GM12865 (cell line): ENCODE measurements around the gene HMGN1.

Source experiments
- DNase-seq: peaks from one replicate; pipeline ENCODE4 v3.0.0; 2010; ENCODE audit warnings: low read depth
- H3K4me3 ChIP-seq: 2 replicates; pipeline ENCODE4 v1.5.1; 2011; ENCODE audit warnings: mild to moderate bottlenecking, low read depth, low read length, control low read depth
- CTCF ChIP-seq: IDR thresholded peaks from 2 replicates; pipeline ENCODE4 v1.5.1; 2011; ENCODE audit warnings: low read length, control low read depth, low read depth, inconsistent platforms; ENCODE audit not compliant: insufficient read depth; ENCODE audit errors: missing control alignments

Gene HMGN1

GRCh38 chr21:39314143-39315027 lies 34.5 kb downstream of the HMGN1 start:
- peak overlapping the region; percentile 80 for H3K4me3 ChIP-seq
- DNase-seq: peak; percentile 76
- no peak for TF ChIP-seq CTCF

- H3K4me3 ChIP-seq: peak within 1 kb of the TSS; percentile 80
- no peak for TF ChIP-seq CTCF
- peak; percentile 94 for DNase-seq
Measured at GRCh38 chr21:39313571-39314142, 35.2 kb downstream of the HMGN1 start, which contains the start of gene BRWD1. Gene BRWD1, minus strand, starts transcription at chr21:39313632. Its CDS starts 141 bp downstream, at chr21:39313491.

GRCh38 chr21:39313042-39313570 lies 35.8 kb downstream of the HMGN1 start:
- no peak for TF ChIP-seq CTCF
- peak overlapping the region; percentile 80 for H3K4me3 ChIP-seq
- peak; percentile 31 for DNase-seq

DNA sequence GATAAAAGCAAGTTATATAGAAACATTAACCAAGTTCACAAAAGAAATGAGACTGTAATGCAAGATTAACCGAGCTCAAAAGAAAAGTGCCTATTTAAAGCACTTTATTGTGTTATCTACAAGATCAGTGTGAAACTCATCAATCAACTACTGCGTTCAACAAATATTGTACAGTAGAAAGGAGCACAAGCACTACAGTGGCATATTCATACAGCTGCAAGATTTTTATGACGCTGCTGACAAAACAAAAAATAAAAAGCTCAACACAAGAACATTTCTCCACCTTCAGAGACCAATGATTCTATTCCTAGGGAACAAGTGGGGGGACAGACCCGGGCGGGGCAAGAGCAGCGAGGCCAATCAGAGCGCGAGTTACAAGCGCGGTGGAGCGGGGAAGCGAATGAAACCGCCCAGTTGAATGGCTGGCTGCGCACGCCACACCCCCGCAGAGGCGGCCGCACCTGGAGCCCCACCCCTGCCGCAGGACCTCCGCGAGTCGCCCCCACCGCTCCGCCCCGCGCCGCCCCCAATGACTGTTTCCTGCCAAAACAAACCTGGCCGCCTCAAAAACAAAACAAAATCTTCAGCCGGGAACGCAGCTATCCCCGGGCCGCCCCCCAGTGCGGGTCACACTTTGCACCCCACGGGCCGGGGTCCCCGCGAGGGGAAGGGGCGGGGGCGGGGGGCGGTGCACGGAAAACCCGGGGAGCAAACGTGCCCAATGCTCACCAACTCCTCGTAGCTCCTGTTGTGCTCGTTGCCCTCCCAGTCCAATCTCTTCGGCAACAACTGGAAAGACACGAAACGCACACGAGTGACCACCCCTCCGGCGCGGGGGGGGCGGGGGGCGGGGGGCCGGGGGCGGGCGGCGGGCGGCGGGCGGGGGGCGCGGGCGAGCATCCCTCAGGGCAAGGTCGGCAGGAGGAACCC lies 36.5 kb downstream of the HMGN1 start:
- peak overlapping the region; percentile 80 for H3K4me3 ChIP-seq
- peak; percentile 94 for DNase-seq
- TF ChIP-seq CTCF: no peak

DNA sequence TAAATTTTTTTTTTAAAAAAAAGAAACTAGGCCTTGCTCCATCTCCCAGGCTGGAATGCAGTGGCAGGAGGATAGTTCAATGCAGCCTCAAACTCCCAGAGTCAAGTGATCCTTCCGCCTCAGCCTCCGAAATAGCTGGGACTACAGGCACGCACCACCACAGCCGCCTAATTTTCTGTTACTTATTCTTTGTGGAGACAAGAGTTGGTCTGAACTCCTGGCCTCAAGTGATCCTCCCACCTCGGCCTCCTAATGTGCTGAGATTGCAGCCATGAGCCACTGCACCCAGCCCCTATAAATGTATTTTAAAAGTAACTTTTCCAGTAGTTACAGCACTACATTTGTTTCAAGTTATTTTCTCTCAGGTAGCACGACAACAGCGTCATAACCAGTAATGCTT lies 37.7 kb downstream of the HMGN1 start:
- DNase-seq: no peak
- no peak for TF ChIP-seq CTCF
- no peak overlapping the region for H3K4me3 ChIP-seq

DNA sequence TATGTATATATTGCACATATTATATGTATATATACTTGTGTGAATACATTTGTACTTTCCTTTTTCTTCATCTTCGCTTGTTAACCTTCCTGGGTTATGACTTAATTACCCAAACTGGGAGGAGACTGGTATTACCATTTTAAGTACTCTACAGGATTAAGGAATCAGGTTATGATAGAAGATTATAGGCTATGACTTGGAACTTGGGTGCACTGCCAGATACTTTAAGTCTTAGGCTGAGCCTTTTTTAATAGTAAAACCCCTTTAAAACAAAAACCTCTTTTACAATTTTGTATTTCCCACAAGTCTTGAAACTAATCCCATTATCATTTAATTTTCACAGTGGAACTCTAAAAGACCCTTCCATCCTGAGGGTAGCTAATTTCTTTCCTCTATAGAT lies 41.4 kb downstream of the HMGN1 start:
- H3K4me3 ChIP-seq: no peak overlapping the region
- no peak for DNase-seq
- no peak for TF ChIP-seq CTCF
